CD14-positive monocyte (primary cell): Measurements from ENCODE around the gene FHOD3. TPM values are rescaled to one million over a fixed set of nuclear protein-coding genes. Genes with fewer than 3 reads are reported as not detected.

Source experiments
- DNase-seq, 3 donors: peaks; one replicate each; pipeline ENCODE4 v3.0.0-alpha.2; 2011 to 2022
- H2AFZ ChIP-seq: 2 replicates; pipeline ENCODE4 v1.6.0; 2012; ENCODE audit warnings: mild to moderate bottlenecking, low read depth, low read length, inconsistent platforms; ENCODE audit not compliant: insufficient read depth, poor library complexity, severe bottlenecking
- H3K27ac ChIP-seq, 2 donors: 1 replicate in 1 of 2; 2 replicates in 1 of 2; pipeline ENCODE4 v1.5.1; 2012 to 2013; ENCODE audit warnings: low read length in 2 of 2, control low read depth in 1 of 2, inconsistent platforms in 1 of 2, low read depth in 1 of 2, mild to moderate bottlenecking in 1 of 2
- H3K27me3 ChIP-seq, 2 donors: one replicate each; pipeline versions ENCODE4 v1.6.0 to v1.6.1; 2011 to 2013; ENCODE audit warnings: low read length in 2 of 2; ENCODE audit not compliant: control insufficient read depth in 2 of 2, insufficient read depth in 2 of 2
- H3K36me3 ChIP-seq, 2 donors: replicated peaks in 1 of 2; 1 replicate in 1 of 2; 2 replicates in 1 of 2; pipeline versions ENCODE4 v1.5.1 to v1.6.1; 2012 to 2013; ENCODE audit warnings: low read length in 2 of 2, control low read depth in 1 of 2, inconsistent platforms in 1 of 2, mild to moderate bottlenecking in 1 of 2; ENCODE audit not compliant: insufficient read depth in 2 of 2, control insufficient read depth in 1 of 2
- H3K4me1 ChIP-seq, 2 donors: 1 replicate in 1 of 2; 2 replicates in 1 of 2; pipeline versions ENCODE4 v1.5.1 to v1.6.1; 2012 to 2013; ENCODE audit warnings: low read length in 2 of 2, control low read depth in 1 of 2, inconsistent platforms in 1 of 2, mild to moderate bottlenecking in 1 of 2, moderate library complexity in 1 of 2; ENCODE audit not compliant: insufficient read depth in 2 of 2, control insufficient read depth in 1 of 2
- H3K4me2 ChIP-seq: replicated peaks from 2 replicates; pipeline ENCODE3; 2012; ENCODE audit warnings: low read length, moderate library complexity, mild to moderate bottlenecking; ENCODE audit not compliant: poor library complexity, severe bottlenecking; ENCODE audit errors: extremely low read depth
- H3K4me3 ChIP-seq, 3 experiments: fragments of 200-600 bp in 1 of 3; sonication (generic) in 1 of 3; replicated peaks in 1 of 3; 1 replicate in 2 of 3; 2 replicates in 1 of 3; pipeline ENCODE4 v1.5.1; 2011 to 2013; ENCODE audit warnings: low read length in 3 of 3, mild to moderate bottlenecking in 3 of 3, control low read depth in 2 of 3, low read depth in 2 of 3, inconsistent platforms in 1 of 3, moderate library complexity in 1 of 3
- H3K79me2 ChIP-seq: 2 replicates; pipeline ENCODE4 v1.6.0; 2012; ENCODE audit warnings: mild to moderate bottlenecking, control low read depth, inconsistent platforms, low read length, moderate library complexity; ENCODE audit not compliant: insufficient read depth
- H3K9ac ChIP-seq: 2 replicates; pipeline ENCODE4 v1.6.0; 2017; ENCODE audit warnings: low read length, mild to moderate bottlenecking; ENCODE audit not compliant: insufficient read depth, poor library complexity, severe bottlenecking
- H3K9me3 ChIP-seq, 2 donors: replicated peaks in 1 of 2; 1 replicate in 1 of 2; 2 replicates in 1 of 2; pipeline versions ENCODE4 v1.5.1 to v1.6.1; 2012 to 2013; ENCODE audit warnings: low read length in 2 of 2, control low read depth in 1 of 2; ENCODE audit not compliant: control insufficient read depth in 1 of 2, insufficient read depth in 1 of 2
- H4K20me1 ChIP-seq: 2 replicates; pipeline ENCODE4 v1.6.0; 2012; ENCODE audit warnings: mild to moderate bottlenecking, low read length, control low read depth, moderate library complexity; ENCODE audit not compliant: insufficient read depth
- H3K27ac Mint-ChIP-seq, 7 donors: one replicate each; pipeline ENCODE4 v1.8.0; 2020; ENCODE audit warnings: mild to moderate bottlenecking in 7 of 7, mixed read lengths in 7 of 7, moderate library complexity in 6 of 7, inconsistent platforms in 2 of 7
- H3K27me3 Mint-ChIP-seq, 3 donors: one replicate each; pipeline ENCODE4 v1.8.0; 2021 to 2022; ENCODE audit warnings: low read depth in 3 of 3, mild to moderate bottlenecking in 3 of 3, mixed read lengths in 3 of 3, moderate library complexity in 3 of 3, inconsistent platforms in 1 of 3
- H3K36me3 Mint-ChIP-seq, 2 donors: one replicate each; pipeline ENCODE4 v1.8.0; 2020; ENCODE audit warnings: mixed read lengths in 2 of 2, inconsistent platforms in 1 of 2, mild to moderate bottlenecking in 1 of 2
- H3K4me1 Mint-ChIP-seq: one replicate; pipeline ENCODE4 v1.8.0; 2020; ENCODE audit warnings: mild to moderate bottlenecking, mixed read lengths
- H3K4me3 Mint-ChIP-seq, 2 donors: one replicate each; pipeline ENCODE4 v1.8.0; 2020; ENCODE audit warnings: mild to moderate bottlenecking in 2 of 2, mixed read lengths in 2 of 2, moderate library complexity in 1 of 2
- H3K9me3 Mint-ChIP-seq, 7 donors: one replicate each; pipeline ENCODE4 v1.8.0; 2020 to 2022; ENCODE audit warnings: mixed read lengths in 7 of 7, mild to moderate bottlenecking in 6 of 7, moderate library complexity in 6 of 7, inconsistent platforms in 2 of 7
- CTCF ChIP-seq: fragments of 200-600 bp; IDR thresholded peaks from one replicate; pipeline ENCODE4 v1.8.0; 2022; ENCODE audit warnings: antibody characterized with exemption, mild to moderate bottlenecking
- WGBS: methylation state at CpG from one replicate; pipeline ENCODE4 v1.1.5; 2013; ENCODE audit warnings: missing lambda C conversion rate; ENCODE audit not compliant: insufficient coverage; 5-methylcytosine and 5-hydroxymethylcytosine counted together
- intact Hi-C, 2 donors: fragments of 100-400 bp; cut with micrococcal nuclease; formaldehyde crosslinking; loops; one replicate each; pipeline versions ENCODE4 v1.15.0 to v1.15.1; 2023
- polyA plus RNA-seq, 3 donors: library from polyadenylated mRNA; depleted of rRNA in 1 of 3; unstranded in 2 of 3; stranded (reverse) in 1 of 3; fragments of 300-500 nt in 2 of 3; fragments of >200 nt in 1 of 3; fragmentation: Illumina TruSeq in 2 of 3; gene quantifications; 1 replicate in 2 of 3; 2 replicates in 1 of 3; pipeline ENCODE4 v1.2.3, GENCODE V29; 2012 to 2021

FHOD3 gene
- polyA plus RNA-seq, 3 donors: not detected

- Mint-ChIP-seq H3K27me3 (peaks cover 0 to 5% (median 1%) of the 10 kb centered on the region in 3 donors), H3K4me1 (no peaks in the 10 kb centered on the region), H3K9me3 (peaks cover 0 to 3% (median 0%) of the 10 kb centered on the region in 7 donors), H3K36me3 (no peaks in the 10 kb centered on the region), H3K4me3 (no peak overlapping the region), H3K27ac (no peak overlapping the region)
- Histone ChIP-seq H3K36me3 (no peaks in the 10 kb centered on the region), H3K9ac (no peak overlapping the region), H3K27me3 (no peaks in the 10 kb centered on the region), H4K20me1 (no peaks in the 10 kb centered on the region), H2AFZ (no peak overlapping the region), H3K9me3 (no peaks in the 10 kb centered on the region), H3K79me2 (no peaks in the 10 kb centered on the region), H3K4me2 (no peak overlapping the region), H3K27ac (no peak overlapping the region), H3K4me1 (no peaks in the 10 kb centered on the region), H3K4me3 (no peak overlapping the region)
- DNase-seq: no peak
- WGBS: no CpG with 5 or more reads among the region's 3 CpGs
- TF ChIP-seq CTCF: no peak
- intact Hi-C loops: no loop called here
These were observed 417.0 kb downstream of the FHOD3 start for GRCh38 chr18:36714476-36714875.

GRCh38 chr18:36717422-36718110 is 420.1 kb downstream of the FHOD3 start:
- Histone ChIP-seq H3K4me3 (no peak overlapping the region), H3K79me2 (no peaks in the 10 kb centered on the region), H3K36me3 (no peaks in the 10 kb centered on the region), H3K27me3 (no peaks in the 10 kb centered on the region), H3K9ac (no peak overlapping the region), H4K20me1 (no peaks in the 10 kb centered on the region), H2AFZ (no peak overlapping the region), H3K4me1 (no peaks in the 10 kb centered on the region), H3K9me3 (no peaks in the 10 kb centered on the region), H3K4me2 (no peak overlapping the region), H3K27ac (no peak overlapping the region)
- peaks cover 0 to 4% (median 1%) of the 10 kb centered on the region in 7 donors for H3K9me3 Mint-ChIP-seq
- peaks cover 0 to 5% (median 1%) of the 10 kb centered on the region in 3 donors for H3K27me3 Mint-ChIP-seq
- no peak overlapping the region for H3K27ac Mint-ChIP-seq
- 90% methylated on average over 7 of the region's 12 CpGs for WGBS
- no peaks in the 10 kb centered on the region for H3K4me1 Mint-ChIP-seq
- no peaks in the 10 kb centered on the region for H3K36me3 Mint-ChIP-seq
- DNase-seq: no peak
- intact Hi-C loops: no loop called here
- TF ChIP-seq CTCF: no peak
- no peak overlapping the region for H3K4me3 Mint-ChIP-seq
